Naive thymus-derived CD4-positive, alpha-beta T cell (primary cell): Measurements from ENCODE around the gene DOCK4. TPM values are rescaled to one million over a fixed set of nuclear protein-coding genes. Genes with fewer than 3 reads are reported as not detected.

Source experiments
- ATAC-seq: fragments of 150-1000 bp; cut with Tn5 transposase; 2 replicates; pipeline ENCODE4 v1.10.0; 2021; ENCODE audit warnings: mild to moderate bottlenecking, moderate library complexity
- CTCF ChIA-PET: fragments of 350-600 bp; sonication (Branson Sonifier 250); formaldehyde crosslinking; loops from one replicate; lab custom pipeline; 2021; ENCODE audit warnings: antibody characterized with exemption; lab: Charles Lee
- POLR2A ChIA-PET: fragments of 350-600 bp; sonication (Branson Sonifier 250); formaldehyde crosslinking; loops from one replicate; lab custom pipeline; 2021; ENCODE audit warnings: antibody characterized with exemption, inconsistent platforms; lab: Charles Lee
- DNase-seq, 9 donors: peaks; one replicate each; pipeline versions ENCODE4 v3.0.0 to v3.0.0-alpha.2; 2020 to 2022; ENCODE audit warnings: mixed read lengths in 1 of 9
- H3K27ac ChIP-seq: one replicate; pipeline ENCODE4 v1.7.0; 2013; ENCODE audit warnings: mild to moderate bottlenecking, low read depth, low read length, moderate library complexity
- H3K27me3 ChIP-seq, 2 donors: one replicate each; pipeline ENCODE4 v1.7.0; 2013; ENCODE audit warnings: low read length in 2 of 2, mild to moderate bottlenecking in 2 of 2, moderate library complexity in 2 of 2; ENCODE audit not compliant: control insufficient read depth in 2 of 2, insufficient read depth in 2 of 2
- H3K36me3 ChIP-seq, 3 experiments: 1 replicate in 2 of 3; 2 replicates in 1 of 3; pipeline ENCODE4 v1.7.0; 2013; ENCODE audit warnings: low read length in 3 of 3, mild to moderate bottlenecking in 3 of 3, moderate library complexity in 1 of 3; ENCODE audit not compliant: insufficient read depth in 3 of 3, control insufficient read depth in 2 of 3
- H3K4me1 ChIP-seq, 2 donors: one replicate each; pipeline ENCODE4 v1.7.0; 2013; ENCODE audit warnings: low read length in 2 of 2, mild to moderate bottlenecking in 2 of 2, moderate library complexity in 1 of 2; ENCODE audit not compliant: control insufficient read depth in 2 of 2, insufficient read depth in 2 of 2
- H3K4me3 ChIP-seq: 2 replicates; pipeline ENCODE4 v1.7.0; 2013; ENCODE audit warnings: mild to moderate bottlenecking, low read length
- H3K9me3 ChIP-seq, 3 experiments: 1 replicate in 2 of 3; 2 replicates in 1 of 3; pipeline ENCODE4 v1.7.0; 2013; ENCODE audit warnings: low read length in 3 of 3; ENCODE audit not compliant: control insufficient read depth in 2 of 3
- H3K27ac Mint-ChIP-seq, 9 donors: one replicate each; pipeline ENCODE4 v1.8.0; 2020 to 2022; ENCODE audit warnings: mixed read lengths in 9 of 9, mild to moderate bottlenecking in 8 of 9, moderate library complexity in 5 of 9, inconsistent platforms in 2 of 9
- H3K27me3 Mint-ChIP-seq, 5 donors: one replicate each; pipeline ENCODE4 v1.8.0; 2021 to 2022; ENCODE audit warnings: mixed read lengths in 5 of 5, mild to moderate bottlenecking in 1 of 5
- H3K36me3 Mint-ChIP-seq, 5 donors: one replicate each; pipeline ENCODE4 v1.8.0; 2020 to 2022; ENCODE audit warnings: mixed read lengths in 5 of 5, mild to moderate bottlenecking in 3 of 5, inconsistent platforms in 1 of 5
- H3K4me1 Mint-ChIP-seq, 7 donors: one replicate each; pipeline ENCODE4 v1.8.0; 2020 to 2022; ENCODE audit warnings: mixed read lengths in 7 of 7, mild to moderate bottlenecking in 3 of 7, inconsistent platforms in 1 of 7
- H3K4me3 Mint-ChIP-seq, 10 donors: one replicate each; pipeline ENCODE4 v1.8.0; 2020 to 2022; ENCODE audit warnings: mild to moderate bottlenecking in 10 of 10, mixed read lengths in 10 of 10, moderate library complexity in 6 of 10, inconsistent platforms in 2 of 10
- H3K9me3 Mint-ChIP-seq, 11 donors: one replicate each; pipeline ENCODE4 v1.8.0; 2020 to 2022; ENCODE audit warnings: mixed read lengths in 11 of 11, mild to moderate bottlenecking in 4 of 11, inconsistent platforms in 1 of 11, moderate library complexity in 1 of 11
- intact Hi-C, 2 donors: fragments of 100-400 bp; cut with micrococcal nuclease; formaldehyde crosslinking; loops; one replicate each; pipeline ENCODE4 v1.15.1; 2023
- polyA plus RNA-seq, 2 donors: library from polyadenylated mRNA; unstranded; fragments of 300-500 nt; fragmentation: Illumina TruSeq; gene quantifications; one replicate each; pipeline ENCODE4 v1.2.3, GENCODE V29; 2021
- total RNA-seq, 6 experiments: library from RNA in 5 of 6; stranded (reverse) in 5 of 6; gene quantifications; 1 replicate in 5 of 6; 2 replicates in 1 of 6; pipeline ENCODE4 v1.2.3 and lab custom pipeline; 2021 to 2026

Gene DOCK4
- total and polyA plus RNA-seq, 7 experiments from 2014 or later = 0.16 to 3.1 (median 2.2) TPM; not detected in 1

GRCh38 chr7:112199035-112199655, 7.1 kb downstream of the DOCK4 start:
- peaks cover 49 to 83% (median 67%) of the 10 kb centered on the region in 5 donors for H3K27me3 Mint-ChIP-seq
- peaks cover 6 to 13% (median 8%) of the 10 kb centered on the region in 7 donors for H3K4me1 Mint-ChIP-seq
- H3K36me3 ChIP-seq = no peaks in the 10 kb centered on the region
- H3K36me3 Mint-ChIP-seq = no peaks in the 10 kb centered on the region
- peaks cover 4 to 6% of the 10 kb centered on the region in 2 donors for H3K4me1 ChIP-seq
- no peak overlapping the region for H3K27ac ChIP-seq
- ChIA-PET CTCF (no interaction called here), POLR2A (no interaction called here)
- H3K9me3 ChIP-seq = no peaks in the 10 kb centered on the region
- ATAC-seq (peak; percentile 14), DNase-seq (no peak)
- intact Hi-C loops = no loop called here
- H3K27ac Mint-ChIP-seq = no peak overlapping the region
- H3K4me3 Mint-ChIP-seq = no peak overlapping the region
- no peak overlapping the region for H3K4me3 ChIP-seq
- no peaks in the 10 kb centered on the region for H3K9me3 Mint-ChIP-seq
- H3K27me3 ChIP-seq = peaks cover 14 to 21% of the 10 kb centered on the region in 2 donors

GRCh38 chr7:112197322-112197721, 8.9 kb downstream of the DOCK4 start:
- H3K27me3 ChIP-seq = peaks cover 5 to 14% of the 10 kb centered on the region in 2 donors
- DNase-seq (no peak), ATAC-seq (no peak)
- intact Hi-C loops = no loop called here
- no peaks in the 10 kb centered on the region for H3K36me3 ChIP-seq
- H3K27ac ChIP-seq = no peak overlapping the region
- Mint-ChIP-seq H3K4me1 (no peaks in the 10 kb centered on the region), H3K27ac (no peak overlapping the region), H3K9me3 (peaks cover 0 to 6% (median 0%) of the 10 kb centered on the region in 11 donors), H3K27me3 (peaks cover 45 to 78% (median 62%) of the 10 kb centered on the region in 5 donors), H3K4me3 (no peak overlapping the region), H3K36me3 (peaks cover 0 to 4% (median 0%) of the 10 kb centered on the region in 5 donors)
- H3K4me3 ChIP-seq = no peak overlapping the region
- CTCF ChIA-PET = no interaction called here
- H3K9me3 ChIP-seq = no peaks in the 10 kb centered on the region
- H3K4me1 ChIP-seq = no peaks in the 10 kb centered on the region
- POLR2A ChIA-PET = no interaction called here

- Histone ChIP-seq H3K4me1 (no peaks in the 10 kb centered on the region), H3K4me3 (no peak overlapping the region), H3K27ac (no peak overlapping the region), H3K9me3 (no peaks in the 10 kb centered on the region), H3K36me3 (no peaks in the 10 kb centered on the region), H3K27me3 (no peaks in the 10 kb centered on the region)
- intact Hi-C loops = no loop called here
- Mint-ChIP-seq H3K27me3 (peaks cover 30 to 64% (median 55%) of the 10 kb centered on the region in 5 donors), H3K4me3 (no peak overlapping the region), H3K9me3 (peaks cover 0 to 6% (median 0%) of the 10 kb centered on the region in 11 donors), H3K27ac (no peak overlapping the region), H3K36me3 (peaks cover 0 to 4% (median 0%) of the 10 kb centered on the region in 5 donors), H3K4me1 (no peaks in the 10 kb centered on the region)
- POLR2A ChIA-PET = no interaction called here
- DNase-seq (no peak), ATAC-seq (no peak)
- CTCF ChIA-PET = no interaction called here
These were observed 10.5 kb downstream of the DOCK4 start for GRCh38 chr7:112195717-112196116.

- no peaks in the 10 kb centered on the region for H3K4me1 Mint-ChIP-seq
These were observed 12.2 kb downstream of the DOCK4 start for GRCh38 chr7:112193915-112194502.

GRCh38 chr7:112192236-112193154, 13.7 kb downstream of the DOCK4 start:
- no peak for DNase-seq
- H3K36me3 ChIP-seq = no peaks in the 10 kb centered on the region
- Mint-ChIP-seq H3K4me1 (no peaks in the 10 kb centered on the region), H3K27ac (no peak overlapping the region), H3K9me3 (peaks cover 0 to 6% (median 0%) of the 10 kb centered on the region in 11 donors), H3K4me3 (no peak overlapping the region), H3K27me3 (peaks cover 25 to 50% (median 36%) of the 10 kb centered on the region in 5 donors), H3K36me3 (peaks cover 0 to 4% (median 0%) of the 10 kb centered on the region in 5 donors)
- no peak overlapping the region for H3K4me3 ChIP-seq
- intact Hi-C loops = no loop called here
- H3K27me3 ChIP-seq = peaks cover 0 to 5% of the 10 kb centered on the region in 2 donors
- ATAC-seq = no peak
- no peak overlapping the region for H3K27ac ChIP-seq
- POLR2A ChIA-PET = interaction anchor here (0.7 kb wide), 1 partner anchor 13 kb away, joined by 3 read pairs; no protein-coding TSS in a partner anchor
- H3K9me3 ChIP-seq = no peaks in the 10 kb centered on the region
- CTCF ChIA-PET = no interaction called here
- no peaks in the 10 kb centered on the region for H3K4me1 ChIP-seq

More at GRCh38 chr7:112193915-112194502, 12.2 kb downstream of the DOCK4 start:
- ChIA-PET CTCF (interaction anchor here (0.8 kb wide), 1 partner anchor 17 kb away, joined by 3 read pairs; no protein-coding TSS in a partner anchor), POLR2A (no interaction called here)
- intact Hi-C loops = no loop called here
- H3K27me3 Mint-ChIP-seq = peaks cover 23 to 62% (median 52%) of the 10 kb centered on the region in 5 donors
- no peak overlapping the region for H3K4me3 Mint-ChIP-seq
- no peak overlapping the region for H3K27ac Mint-ChIP-seq
- no peak for DNase-seq
- H3K36me3 Mint-ChIP-seq = peaks cover 0 to 4% (median 0%) of the 10 kb centered on the region in 5 donors
- H3K9me3 Mint-ChIP-seq = peaks cover 0 to 6% (median 0%) of the 10 kb centered on the region in 11 donors
- Histone ChIP-seq H3K4me3 (no peak overlapping the region), H3K4me1 (no peaks in the 10 kb centered on the region), H3K27me3 (no peaks in the 10 kb centered on the region), H3K36me3 (no peaks in the 10 kb centered on the region), H3K9me3 (no peaks in the 10 kb centered on the region), H3K27ac (no peak overlapping the region)
- no peak for ATAC-seq

- Histone ChIP-seq H3K4me1 (no peaks in the 10 kb centered on the region), H3K4me3 (no peak overlapping the region), H3K36me3 (no peaks in the 10 kb centered on the region), H3K27ac (no peak overlapping the region), H3K9me3 (no peaks in the 10 kb centered on the region), H3K27me3 (peaks cover 0 to 5% of the 10 kb centered on the region in 2 donors)
- CTCF ChIA-PET = no interaction called here
- H3K9me3 Mint-ChIP-seq = peaks cover 0 to 6% (median 0%) of the 10 kb centered on the region in 11 donors
- DNase-seq (no peak), ATAC-seq (no peak)
- peaks cover 17 to 33% (median 26%) of the 10 kb centered on the region in 5 donors for H3K27me3 Mint-ChIP-seq
- H3K27ac Mint-ChIP-seq = no peak overlapping the region
- H3K4me3 Mint-ChIP-seq = no peak overlapping the region
- intact Hi-C loops = no loop called here
- no peaks in the 10 kb centered on the region for H3K4me1 Mint-ChIP-seq
- peaks cover 0 to 4% (median 0%) of the 10 kb centered on the region in 5 donors for H3K36me3 Mint-ChIP-seq
- POLR2A ChIA-PET = no interaction called here
These were observed 16.1 kb downstream of the DOCK4 start for GRCh38 chr7:112190120-112190519.
